Measurements from ENCODE around the gene UTP18. TPM values are rescaled to one million over a fixed set of nuclear protein-coding genes. Genes with fewer than 3 reads are reported as not detected.
A peak's percentile ranks its signal among the peaks of the same experiment; 100 is the strongest.

The UTP18 gene
- total RNA-seq, 1 experiment from 2014 or later: 55.3 TPM

DNA sequence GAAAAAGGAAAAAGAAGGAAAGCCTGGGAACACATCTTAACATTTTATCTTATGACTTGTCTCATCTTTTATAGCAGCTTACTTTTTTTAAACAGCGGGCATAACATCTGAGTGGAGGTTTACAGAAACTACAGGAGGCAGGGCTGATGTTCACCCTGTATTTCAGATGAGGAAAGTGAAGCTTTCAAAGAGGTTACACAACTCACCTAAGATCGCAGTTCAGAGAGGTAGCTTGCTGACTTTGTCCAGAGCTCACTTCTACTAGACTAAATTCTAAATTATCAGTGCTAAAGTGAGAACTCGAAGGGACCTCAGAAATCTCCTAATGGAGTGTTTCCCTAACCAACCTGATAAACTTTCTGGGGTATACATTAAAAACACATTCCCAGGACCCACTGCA lies 4.2 kb upstream of the UTP18 start:
- Mint-ChIP-seq H3K27ac (ENCODE audit: unreplicated experiment) (no peak overlapping the region), H3K36me3 (ENCODE audit: insufficient read depth, unreplicated experiment) (peaks cover 56% of the 10 kb centered on the region), H3K27me3 (ENCODE audit: insufficient read depth, unreplicated experiment) (no peaks in the 10 kb centered on the region), H3K4me1 (ENCODE audit: low read depth, unreplicated experiment) (peaks cover 15% of the 10 kb centered on the region), H3K9me3 (ENCODE audit: unreplicated experiment) (no peaks in the 10 kb centered on the region), H3K4me3 (ENCODE audit: unreplicated experiment) (no peak overlapping the region)
- TF ChIP-seq CTCF (IDR thresholded peaks at IDR 0.05; ENCODE audit: insufficient read depth in 1 of 2, low read depth in 1 of 2, low read length in 1 of 2, severe bottlenecking in 1 of 2, unreplicated experiment in 1 of 2): no peak
- no peak for DNase-seq
- Histone ChIP-seq H3K4me1 (peaks cover 5% of the 10 kb centered on the region; the same call in 1 of the 2 replicates), H3K9me3 (no peaks in the 10 kb centered on the region), H3K27me3 (replicated peaks; ENCODE audit: control insufficient read depth, insufficient read depth, low read length) (no peaks in the 10 kb centered on the region), H3K4me3 (ENCODE audit: low read depth, low read length) (no peak overlapping the region), H3K36me3 (ENCODE audit: control insufficient read depth, insufficient read depth, low read length) (no peaks in the 10 kb centered on the region)
- intact Hi-C loops (cut with micrococcal nuclease; ENCODE audit: unreplicated experiment): loop anchor here (10.0 kb wide), 1 partner anchor 251 kb away; no protein-coding TSS in a partner anchor
- POLR2A ChIA-PET: no interaction called here
- CTCF ChIA-PET: no interaction called here
- BruUV-seq (replicated peaks): no TSS peak

GRCh38 chr17:51257150-51258081 lies 2.9 kb upstream of the UTP18 start:
- POLR2A ChIA-PET: no interaction called here
- no peak for DNase-seq
- peaks cover 5% of the 10 kb centered on the region; the same call in 1 of the 2 replicates for H3K4me1 ChIP-seq
- Mint-ChIP-seq H3K4me3 (ENCODE audit: unreplicated experiment) (peak overlapping the region; percentile 66), H3K27me3 (ENCODE audit: insufficient read depth, unreplicated experiment) (no peaks in the 10 kb centered on the region), H3K27ac (ENCODE audit: unreplicated experiment) (no peak overlapping the region), H3K4me1 (ENCODE audit: low read depth, unreplicated experiment) (peaks cover 19% of the 10 kb centered on the region), H3K9me3 (ENCODE audit: unreplicated experiment) (no peaks in the 10 kb centered on the region), H3K36me3 (ENCODE audit: insufficient read depth, unreplicated experiment) (peaks cover 44% of the 10 kb centered on the region)
- no peaks in the 10 kb centered on the region for H3K9me3 ChIP-seq
- no peak for TF ChIP-seq CTCF (IDR thresholded peaks at IDR 0.05; ENCODE audit: insufficient read depth in 1 of 2, low read depth in 1 of 2, low read length in 1 of 2, severe bottlenecking in 1 of 2, unreplicated experiment in 1 of 2)
- H3K4me3 ChIP-seq (ENCODE audit: low read depth, low read length): no peak overlapping the region
- H3K27me3 ChIP-seq (replicated peaks; ENCODE audit: control insufficient read depth, insufficient read depth, low read length): no peaks in the 10 kb centered on the region
- no peaks in the 10 kb centered on the region for H3K36me3 ChIP-seq (ENCODE audit: control insufficient read depth, insufficient read depth, low read length)
- intact Hi-C loops (cut with micrococcal nuclease; ENCODE audit: unreplicated experiment): loop anchor here (10.0 kb wide), 1 partner anchor 253 kb away; no protein-coding TSS in a partner anchor
- CTCF ChIA-PET: no interaction called here
- no TSS peak for BruUV-seq (replicated peaks)

GRCh38 chr17:51258756-51259563 lies 1.4 kb upstream of the UTP18 start:
- Mint-ChIP-seq H3K27ac (ENCODE audit: unreplicated experiment) (peak overlapping the region; percentile 97), H3K4me1 (ENCODE audit: low read depth, unreplicated experiment) (peaks cover 29% of the 10 kb centered on the region), H3K9me3 (ENCODE audit: unreplicated experiment) (no peaks in the 10 kb centered on the region), H3K27me3 (ENCODE audit: insufficient read depth, unreplicated experiment) (no peaks in the 10 kb centered on the region), H3K4me3 (ENCODE audit: unreplicated experiment) (peak overlapping the region; percentile 66), H3K36me3 (ENCODE audit: insufficient read depth, unreplicated experiment) (peaks cover 57% of the 10 kb centered on the region)
- H3K4me1 ChIP-seq: peaks cover 5% of the 10 kb centered on the region; the same call in 1 of the 2 replicates
- H3K36me3 ChIP-seq (ENCODE audit: control insufficient read depth, insufficient read depth, low read length): no peaks in the 10 kb centered on the region; the same call in 1 of the 2 replicates
- H3K27me3 ChIP-seq (replicated peaks; ENCODE audit: control insufficient read depth, insufficient read depth, low read length): no peaks in the 10 kb centered on the region
- no peak for TF ChIP-seq CTCF (IDR thresholded peaks at IDR 0.05; ENCODE audit: insufficient read depth in 1 of 2, low read depth in 1 of 2, low read length in 1 of 2, severe bottlenecking in 1 of 2, unreplicated experiment in 1 of 2)
- POLR2A ChIA-PET: no interaction called here
- DNase-seq: peak; percentile 50 to 61
- H3K9me3 ChIP-seq: no peaks in the 10 kb centered on the region
- intact Hi-C loops (cut with micrococcal nuclease; ENCODE audit: unreplicated experiment): loop anchor here (10.0 kb wide), 1 partner anchor 254 kb away; no protein-coding TSS in a partner anchor
- CTCF ChIA-PET: interaction anchor here (0.7 to 0.8 kb wide), 2 partner anchors 11 to 94 kb away, joined by 3 to 5 read pairs; no protein-coding TSS in a partner anchor
- TSS peak; percentile 17 for BruUV-seq (replicated peaks)
- H3K4me3 ChIP-seq (ENCODE audit: low read depth, low read length): peak overlapping the region; percentile 87
